H9 (cell line): ENCODE data around the gene PGS1. TPM values are rescaled to one million over a fixed set of nuclear protein-coding genes. Genes with fewer than 3 reads are reported as not detected.

Experiments
- DNase-seq: peaks from one replicate; pipeline ENCODE4 v3.0.0-alpha.2; 2017
- H2AFZ ChIP-seq: one replicate; pipeline ENCODE4 v1.6.1; 2013; ENCODE audit warnings: mild to moderate bottlenecking, low read length, control low read depth, moderate library complexity
- H2AK5ac ChIP-seq: 2 replicates; pipeline ENCODE4 v1.6.1; 2013; ENCODE audit warnings: low read length, control low read depth, mixed read lengths; ENCODE audit not compliant: insufficient read length
- H2BK120ac ChIP-seq: one replicate; pipeline ENCODE4 v1.6.1; 2013; ENCODE audit warnings: low read depth, mild to moderate bottlenecking, low read length, control low read depth, inconsistent platforms; ENCODE audit not compliant: poor library complexity, severe bottlenecking
- H2BK12ac ChIP-seq: 2 replicates; pipeline ENCODE4 v1.6.1; 2013; ENCODE audit warnings: low read length, control low read depth, mixed read lengths, low read depth; ENCODE audit not compliant: insufficient read length
- H2BK15ac ChIP-seq: 2 replicates; pipeline ENCODE4 v1.6.1; 2013; ENCODE audit warnings: low read depth, low read length, control low read depth
- H2BK20ac ChIP-seq: one replicate; pipeline ENCODE4 v1.6.1; 2013; ENCODE audit warnings: low read depth, mild to moderate bottlenecking, low read length, control low read depth, inconsistent platforms; ENCODE audit not compliant: poor library complexity, severe bottlenecking
- H2BK5ac ChIP-seq: 2 replicates; pipeline ENCODE4 v1.6.1; 2013; ENCODE audit warnings: low read length, control low read depth, mixed read lengths; ENCODE audit not compliant: insufficient read length
- H3K14ac ChIP-seq: 2 replicates; pipeline ENCODE4 v1.6.1; 2013; ENCODE audit warnings: low read length, control low read depth; ENCODE audit not compliant: insufficient read depth
- H3K18ac ChIP-seq: 2 replicates; pipeline ENCODE4 v1.6.1; 2013; ENCODE audit warnings: low read depth, mild to moderate bottlenecking, mixed read lengths, low read length, control low read depth; ENCODE audit not compliant: insufficient read length
- H3K23ac ChIP-seq: 2 replicates; pipeline ENCODE4 v1.6.1; 2013; ENCODE audit warnings: low read length, control low read depth, mixed read lengths, low read depth; ENCODE audit not compliant: insufficient read length
- H3K23me2 ChIP-seq: 2 replicates; pipeline ENCODE4 v1.6.1; 2013; ENCODE audit warnings: low read depth, mild to moderate bottlenecking, mixed read lengths, low read length, control low read depth; ENCODE audit not compliant: insufficient read length, poor library complexity, severe bottlenecking
- H3K27ac ChIP-seq: 2 replicates; pipeline ENCODE4 v1.5.1; 2013; ENCODE audit warnings: low read length, control low read depth, mixed read lengths, low read depth; ENCODE audit not compliant: insufficient read length
- H3K27me3 ChIP-seq: 2 replicates; pipeline ENCODE4 v1.6.1; 2013; ENCODE audit warnings: low read length, control low read depth, inconsistent platforms; ENCODE audit not compliant: insufficient read depth
- H3K4ac ChIP-seq: 2 replicates; pipeline ENCODE4 v1.6.1; 2013; ENCODE audit warnings: low read depth, mild to moderate bottlenecking, control low read depth, inconsistent platforms, low read length, moderate library complexity
- H3K4me1 ChIP-seq: 2 replicates; pipeline ENCODE4 v1.6.1; 2013; ENCODE audit warnings: low read length, control low read depth, inconsistent platforms; ENCODE audit not compliant: insufficient read depth
- H3K4me2 ChIP-seq: 2 replicates; pipeline ENCODE4 v1.6.1; 2013; ENCODE audit warnings: low read length, control low read depth, mixed read lengths; ENCODE audit not compliant: insufficient read length, insufficient read depth
- H3K56ac ChIP-seq: 2 replicates; pipeline ENCODE4 v1.6.1; 2013; ENCODE audit warnings: low read depth, mild to moderate bottlenecking, mixed read lengths, low read length, control low read depth; ENCODE audit not compliant: insufficient read length
- H3K79me1 ChIP-seq: 2 replicates; pipeline ENCODE4 v1.6.1; 2013; ENCODE audit warnings: low read depth, mild to moderate bottlenecking, moderate library complexity, low read length, control low read depth, inconsistent platforms; ENCODE audit not compliant: insufficient read depth, poor library complexity, severe bottlenecking
- H3K79me2 ChIP-seq: 2 replicates; pipeline ENCODE4 v1.6.1; 2013; ENCODE audit warnings: low read length, control low read depth, inconsistent platforms; ENCODE audit not compliant: insufficient read depth
- H3K9ac ChIP-seq: 2 replicates; pipeline ENCODE4 v1.6.1; 2013; ENCODE audit warnings: low read length, control low read depth, mixed read lengths; ENCODE audit not compliant: insufficient read length; ENCODE audit errors: extremely low read depth
- H3K9me3 ChIP-seq: one replicate; pipeline ENCODE4 v1.6.1; 2013; ENCODE audit warnings: low read depth, low read length, inconsistent platforms; ENCODE audit not compliant: control insufficient read depth
- H3T11ph ChIP-seq: one replicate; pipeline ENCODE4 v1.6.1; 2013; ENCODE audit warnings: mild to moderate bottlenecking, low read length, control low read depth, inconsistent platforms
- H4K20me1 ChIP-seq: one replicate; pipeline ENCODE4 v1.6.1; 2013; ENCODE audit not compliant: control insufficient read depth, insufficient read length, insufficient read depth
- H4K5ac ChIP-seq: 2 replicates; pipeline ENCODE4 v1.6.1; 2013; ENCODE audit warnings: low read depth, mild to moderate bottlenecking, mixed read lengths, low read length, control low read depth; ENCODE audit not compliant: insufficient read length
- H4K8ac ChIP-seq: replicated peaks from 2 replicates; pipeline ENCODE4 v1.6.1; 2013; ENCODE audit warnings: low read length, control low read depth, mixed read lengths, low read depth; ENCODE audit not compliant: insufficient read length
- H4K91ac ChIP-seq: 2 replicates; pipeline ENCODE4 v1.6.1; 2013; ENCODE audit warnings: low read depth, mild to moderate bottlenecking, moderate library complexity, mixed read lengths, low read length, control low read depth; ENCODE audit not compliant: insufficient read length
- H3K27ac Mint-ChIP-seq, 3 experiments: 2 replicates in 2 of 3; 3 replicates in 1 of 3; pipeline ENCODE4 v1.8.0; 2020 to 2021; ENCODE audit warnings: mixed read lengths in 3 of 3, mild to moderate bottlenecking in 1 of 3, moderate library complexity in 1 of 3
- H3K27me3 Mint-ChIP-seq: 2 replicates; pipeline ENCODE4 v1.8.0; 2021; ENCODE audit warnings: low read depth, mild to moderate bottlenecking, moderate library complexity, mixed read lengths
- H3K36me3 Mint-ChIP-seq, 3 experiments: 2 replicates in 2 of 3; 3 replicates in 1 of 3; pipeline ENCODE4 v1.8.0; 2020 to 2021; ENCODE audit warnings: low read depth in 3 of 3, mixed read lengths in 3 of 3; ENCODE audit not compliant: insufficient read depth in 1 of 3
- H3K4me1 Mint-ChIP-seq, 2 experiments: 2 replicates each; pipeline ENCODE4 v1.8.0; 2020; ENCODE audit warnings: mixed read lengths in 2 of 2
- H3K4me3 Mint-ChIP-seq, 2 experiments: 2 replicates in 1 of 2; 3 replicates in 1 of 2; pipeline ENCODE4 v1.8.0; 2020 to 2021; ENCODE audit warnings: mild to moderate bottlenecking in 2 of 2, mixed read lengths in 2 of 2, moderate library complexity in 1 of 2
- H3K9me3 Mint-ChIP-seq, 2 experiments: 2 replicates in 1 of 2; 3 replicates in 1 of 2; pipeline ENCODE4 v1.8.0; 2020; ENCODE audit warnings: mild to moderate bottlenecking in 2 of 2, mixed read lengths in 2 of 2, moderate library complexity in 1 of 2
- CTCF ChIP-seq: fragments of 200-600 bp; sonication (generic); conservative IDR thresholded peaks from 3 replicates; pipeline ENCODE4 v1.8.0; 2021; ENCODE audit warnings: antibody characterized with exemption, mild to moderate bottlenecking
- WGBS: extraction: QIAGEN DNeasy Blood & Tissue Kit; methylation state at CpG from one replicate; pipeline ENCODE4 v1.1.7; 2013; ENCODE audit warnings: missing lambda C conversion rate, low lambda C conversion rate, mixed read lengths; ENCODE audit not compliant: insufficient read length; ENCODE audit errors: extremely low coverage; 5-methylcytosine and 5-hydroxymethylcytosine counted together
- total RNA-seq: library from RNA; stranded (reverse); gene quantifications from 2 replicates; pipeline ENCODE4 v1.2.1, GENCODE V29; 2021

The PGS1 gene
- total RNA-seq, 1 experiment from 2014 or later = 45.7 TPM

GRCh38 chr17:78428025-78428575 lies 49.7 kb downstream of the PGS1 start:
- WGBS = no CpG with 5 or more reads among the region's 20 CpGs
- Histone ChIP-seq H3K79me1 (no peaks in the 10 kb centered on the region), H3K27me3 (no peaks in the 10 kb centered on the region), H3K79me2 (no peaks in the 10 kb centered on the region), H3K4me1 (no peaks in the 10 kb centered on the region; the same call in 1 of the 2 replicates), H3K18ac (no peak overlapping the region), H3K9me3 (no peaks in the 10 kb centered on the region), H2BK20ac (no peak overlapping the region), H3K23me2 (no peaks in the 10 kb centered on the region), H3K23ac (no peak overlapping the region), H4K20me1 (no peaks in the 10 kb centered on the region), H3T11ph (no peak overlapping the region), H4K91ac (no peak overlapping the region), H3K56ac (no peak overlapping the region), H3K4ac (no peak overlapping the region), H2BK5ac (no peak overlapping the region), H4K8ac (no peak overlapping the region), H2BK12ac (no peak overlapping the region), H4K5ac (no peak overlapping the region), H2AK5ac (no peak overlapping the region), H3K27ac (no peak overlapping the region), H3K14ac (no peak overlapping the region), H2AFZ (no peak overlapping the region), H3K4me2 (no peak overlapping the region), H2BK15ac (no peak overlapping the region), H3K9ac (no peak overlapping the region), H2BK120ac (no peak overlapping the region)
- peak overlapping the region; percentile 64 to 94 (median 84); a peak in 4 of 7 replicates for H3K27ac Mint-ChIP-seq
- H3K9me3 Mint-ChIP-seq = no peaks in the 10 kb centered on the region
- peaks cover 11 to 12% of the 10 kb centered on the region in 2 experiments for H3K4me1 Mint-ChIP-seq
- no peak for TF ChIP-seq CTCF
- H3K36me3 Mint-ChIP-seq = peaks cover 16 to 38% (median 37%) of the 10 kb centered on the region in 3 experiments; a peak in 6 of 7 replicates
- H3K4me3 Mint-ChIP-seq = no peak overlapping the region
- H3K27me3 Mint-ChIP-seq = no peaks in the 10 kb centered on the region
- DNase-seq = no peak
